Measurements from ENCODE around the gene COG5.

GRCh38 chr7:107161415-107161814, 402.3 kb downstream of the COG5 start:
- TF ChIP-seq CTCF (IDR thresholded peaks at IDR 0.05) (no peak), POLR2A (IDR thresholded peaks at IDR 0.05) (no peak)

All from breast epithelium (tissue), 3 donors.